ENCODE results near the gene WDR81.

DNA sequence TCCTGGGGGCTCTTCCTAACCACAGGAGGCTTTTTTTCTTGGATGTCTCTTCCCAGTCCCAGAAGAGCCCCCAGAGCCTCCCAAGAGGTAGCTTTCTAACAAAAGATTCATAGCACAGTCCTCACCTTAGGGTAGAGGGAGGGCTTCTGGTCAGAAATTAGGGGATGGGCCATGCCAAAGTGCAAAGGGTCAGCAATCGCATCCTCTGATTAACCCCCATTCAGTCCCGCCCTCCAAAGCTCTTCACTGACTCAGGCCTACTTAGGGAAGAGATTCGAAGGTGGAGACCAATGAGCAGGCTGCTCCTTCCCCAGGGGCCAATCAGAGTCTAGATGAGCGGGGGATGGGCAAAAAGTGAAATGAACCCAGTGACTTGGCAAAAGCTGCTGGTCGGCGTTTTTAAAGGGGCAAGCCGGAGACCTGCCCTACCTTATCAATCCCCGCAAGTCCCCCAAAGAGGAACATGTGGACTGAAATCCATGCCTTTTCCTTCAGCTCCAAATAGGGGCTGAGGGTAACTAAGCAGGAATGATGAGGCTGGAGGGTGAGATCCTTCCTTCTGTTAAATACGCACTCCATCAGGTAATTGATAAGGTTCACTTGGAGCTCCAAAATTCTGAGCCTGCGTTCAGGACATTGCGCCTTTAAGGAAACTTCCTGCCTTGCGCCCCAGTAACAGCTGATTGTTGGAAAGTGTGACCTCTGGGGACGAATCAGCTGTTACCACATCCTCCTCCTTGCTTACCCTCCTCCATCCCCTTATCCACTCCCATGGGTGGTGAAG is 7.4 kb upstream of the WDR81 start:
- TF ChIP-seq, protein P1, sequence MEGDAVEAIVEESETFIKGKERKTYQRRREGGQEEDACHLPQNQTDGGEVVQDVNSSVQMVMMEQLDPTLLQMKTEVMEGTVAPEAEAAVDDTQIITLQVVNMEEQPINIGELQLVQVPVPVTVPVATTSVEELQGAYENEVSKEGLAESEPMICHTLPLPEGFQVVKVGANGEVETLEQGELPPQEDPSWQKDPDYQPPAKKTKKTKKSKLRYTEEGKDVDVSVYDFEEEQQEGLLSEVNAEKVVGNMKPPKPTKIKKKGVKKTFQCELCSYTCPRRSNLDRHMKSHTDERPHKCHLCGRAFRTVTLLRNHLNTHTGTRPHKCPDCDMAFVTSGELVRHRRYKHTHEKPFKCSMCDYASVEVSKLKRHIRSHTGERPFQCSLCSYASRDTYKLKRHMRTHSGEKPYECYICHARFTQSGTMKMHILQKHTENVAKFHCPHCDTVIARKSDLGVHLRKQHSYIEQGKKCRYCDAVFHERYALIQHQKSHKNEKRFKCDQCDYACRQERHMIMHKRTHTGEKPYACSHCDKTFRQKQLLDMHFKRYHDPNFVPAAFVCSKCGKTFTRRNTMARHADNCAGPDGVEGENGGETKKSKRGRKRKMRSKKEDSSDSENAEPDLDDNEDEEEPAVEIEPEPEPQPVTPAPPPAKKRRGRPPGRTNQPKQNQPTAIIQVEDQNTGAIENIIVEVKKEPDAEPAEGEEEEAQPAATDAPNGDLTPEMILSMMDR (IDR thresholded peaks at IDR 0.05): peak in 2 of 6 experiments; percentile 3 to 11
- peak in 1 of 2 donors; percentile 78 for TF ChIP-seq POLR2A (IDR thresholded peaks at IDR 0.05)

Measured in Peyer's patch (tissue), 4 donors.